Neuronal stem cell (in vitro differentiated cells): ENCODE data around the gene ITGAL.
"Not testable (repeated sequence)": the region's sequence is repeated elsewhere in the genome, so short reads cannot be mapped to it uniquely, and the experiment has no call there.

Experiments used
- DNase-seq: peaks from one replicate; pipeline ENCODE4 v3.0.0-alpha.2; 2013; ENCODE audit warnings: low spot score
- H2AFZ ChIP-seq: one replicate; pipeline ENCODE4 v1.6.1; 2013; ENCODE audit warnings: mild to moderate bottlenecking, low read length, inconsistent platforms
- H2AK5ac ChIP-seq: 2 replicates; pipeline ENCODE4 v1.6.1; 2013; ENCODE audit warnings: low read depth, mild to moderate bottlenecking, inconsistent platforms, low read length, moderate library complexity, mixed read lengths
- H2BK120ac ChIP-seq: 2 replicates; pipeline ENCODE4 v1.6.1; 2013; ENCODE audit warnings: low read depth, mild to moderate bottlenecking, inconsistent platforms, low read length, moderate library complexity, mixed read lengths
- H2BK12ac ChIP-seq: one replicate; pipeline ENCODE4 v1.6.1; 2013; ENCODE audit warnings: low read length, inconsistent platforms
- H2BK15ac ChIP-seq: 2 replicates; pipeline ENCODE4 v1.6.1; 2013; ENCODE audit warnings: mild to moderate bottlenecking, low read length, inconsistent platforms, mixed read lengths
- H2BK5ac ChIP-seq: one replicate; pipeline ENCODE4 v1.6.1; 2013; ENCODE audit warnings: inconsistent platforms, mild to moderate bottlenecking, low read length, moderate library complexity
- H3K14ac ChIP-seq: one replicate; pipeline ENCODE4 v1.6.1; 2013; ENCODE audit warnings: low read length, inconsistent platforms
- H3K18ac ChIP-seq: 2 replicates; pipeline ENCODE4 v1.6.1; 2013; ENCODE audit warnings: low read length, inconsistent platforms
- H3K23ac ChIP-seq: 2 replicates; pipeline ENCODE4 v1.6.1; 2013; ENCODE audit warnings: low read depth, mild to moderate bottlenecking, mixed read lengths, low read length, inconsistent platforms; ENCODE audit not compliant: poor library complexity
- H3K27ac ChIP-seq: replicated peaks from 3 replicates; pipeline ENCODE4 v1.5.1; 2013; ENCODE audit warnings: low read length, inconsistent platforms
- H3K27me3 ChIP-seq, 3 experiments: 2 replicates each; pipeline ENCODE4 v1.6.1; 2013; ENCODE audit warnings: low read length in 3 of 3, mild to moderate bottlenecking in 2 of 3, inconsistent platforms in 1 of 3, low read depth in 1 of 3, mixed read lengths in 1 of 3, moderate library complexity in 1 of 3; ENCODE audit not compliant: control insufficient read depth in 3 of 3, insufficient read depth in 3 of 3
- H3K36me3 ChIP-seq, 2 donors: replicated peaks in 1 of 2; 2 replicates each; pipeline ENCODE4 v1.6.1; 2013; ENCODE audit warnings: low read length in 2 of 2; ENCODE audit not compliant: control insufficient read depth in 2 of 2, insufficient read depth in 2 of 2
- H3K4ac ChIP-seq: 2 replicates; pipeline ENCODE4 v1.6.1; 2013; ENCODE audit warnings: inconsistent platforms, mild to moderate bottlenecking, low read length, moderate library complexity
- H3K4me1 ChIP-seq, 2 donors: 1 replicate in 1 of 2; 2 replicates in 1 of 2; pipeline ENCODE4 v1.6.1; 2013; ENCODE audit warnings: low read length in 2 of 2, low read depth in 1 of 2; ENCODE audit not compliant: control insufficient read depth in 2 of 2, insufficient read depth in 1 of 2
- H3K4me2 ChIP-seq: one replicate; pipeline ENCODE4 v1.6.1; 2013; ENCODE audit warnings: mild to moderate bottlenecking, low read length, inconsistent platforms; ENCODE audit not compliant: insufficient read depth, poor library complexity, severe bottlenecking
- H3K4me3 ChIP-seq, 2 donors: 2 replicates each; pipeline ENCODE4 v1.5.1; 2013; ENCODE audit warnings: low read length in 2 of 2, mild to moderate bottlenecking in 2 of 2, inconsistent platforms in 1 of 2, moderate library complexity in 1 of 2
- H3K79me1 ChIP-seq: one replicate; pipeline ENCODE4 v1.6.1; 2013; ENCODE audit warnings: low read depth, mild to moderate bottlenecking, inconsistent platforms, low read length, moderate library complexity
- H3K9ac ChIP-seq: one replicate; pipeline ENCODE4 v1.6.1; 2013; ENCODE audit warnings: mild to moderate bottlenecking, low read depth, low read length, inconsistent platforms; ENCODE audit not compliant: poor library complexity
- H3K9me3 ChIP-seq, 2 donors: replicated peaks in 1 of 2; 2 replicates each; pipeline versions ENCODE3 to v1.6.1; 2013; ENCODE audit warnings: low read length in 2 of 2, mild to moderate bottlenecking in 2 of 2, inconsistent platforms in 1 of 2, low read depth in 1 of 2, mixed read lengths in 1 of 2, moderate library complexity in 1 of 2; ENCODE audit not compliant: control insufficient read depth in 2 of 2, insufficient read depth in 1 of 2
- H4K8ac ChIP-seq: one replicate; pipeline ENCODE4 v1.6.1; 2013; ENCODE audit warnings: low read depth, mild to moderate bottlenecking, inconsistent platforms, low read length, moderate library complexity
- H4K91ac ChIP-seq: one replicate; pipeline ENCODE4 v1.6.1; 2013; ENCODE audit warnings: low read length, low read depth, mild to moderate bottlenecking, inconsistent platforms; ENCODE audit not compliant: poor library complexity
- WGBS, 2 donors: extraction: QIAGEN DNeasy Blood & Tissue Kit; methylation state at CpG; one replicate each; pipeline ENCODE4 v1.1.7; 2013; ENCODE audit warnings: missing lambda C conversion rate in 2 of 2, mixed read lengths in 1 of 2; ENCODE audit not compliant: insufficient read length in 2 of 2, insufficient replicate concordance in 1 of 2; ENCODE audit errors: extremely low coverage in 2 of 2; 5-methylcytosine and 5-hydroxymethylcytosine counted together

Gene ITGAL

DNA sequence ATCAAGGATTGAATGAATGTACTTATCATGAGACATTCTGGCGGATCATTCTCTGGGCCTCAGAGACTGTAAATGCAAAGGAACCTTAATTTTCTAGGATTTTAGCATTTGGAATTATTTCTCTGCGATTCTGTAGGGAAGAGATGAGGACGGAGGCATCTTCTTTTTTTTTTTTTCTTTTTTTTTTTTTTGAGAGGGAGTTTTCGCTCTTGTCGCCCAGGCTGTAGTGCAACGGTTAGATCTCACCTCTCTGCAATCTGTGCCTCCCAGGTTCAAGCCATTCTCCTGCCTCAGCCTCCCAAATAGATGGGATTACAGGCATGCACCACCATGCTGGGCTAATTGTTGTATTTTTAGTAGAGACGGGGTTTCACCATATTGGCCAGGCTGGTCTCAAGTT lies 2.1 kb downstream of the ITGAL start:
- Histone ChIP-seq H2BK120ac (no peak overlapping the region), H4K8ac (no peak overlapping the region), H2BK15ac (no peak overlapping the region), H3K4ac (no peak overlapping the region), H3K4me1 (peaks cover 0 to 3% of the 10 kb centered on the region in 2 donors), H3K18ac (no peak overlapping the region), H3K27me3 (peaks cover 0 to 3% (median 0%) of the 10 kb centered on the region in 3 experiments), H2AFZ (no peak overlapping the region), H3K23ac (no peak overlapping the region), H3K27ac (no peak overlapping the region), H2BK12ac (no peak overlapping the region), H2BK5ac (no peak overlapping the region), H3K9me3 (peaks cover 0 to 1% of the 10 kb centered on the region in 2 donors), H3K4me2 (no peak overlapping the region), H2AK5ac (no peak overlapping the region), H4K91ac (no peak overlapping the region), H3K4me3 (no peak overlapping the region), H3K79me1 (no peaks in the 10 kb centered on the region), H3K9ac (no peak overlapping the region), H3K14ac (no peak overlapping the region), H3K36me3 (no peaks in the 10 kb centered on the region)
- WGBS, 2 donors = no CpG with 5 or more reads among the region's 7 CpGs
- no peak for DNase-seq

GRCh38 chr16:30476991-30477390 lies 4.4 kb downstream of the ITGAL start:
- H3K27me3 ChIP-seq = peaks cover 0 to 3% (median 0%) of the 10 kb centered on the region in 3 experiments

DNA sequence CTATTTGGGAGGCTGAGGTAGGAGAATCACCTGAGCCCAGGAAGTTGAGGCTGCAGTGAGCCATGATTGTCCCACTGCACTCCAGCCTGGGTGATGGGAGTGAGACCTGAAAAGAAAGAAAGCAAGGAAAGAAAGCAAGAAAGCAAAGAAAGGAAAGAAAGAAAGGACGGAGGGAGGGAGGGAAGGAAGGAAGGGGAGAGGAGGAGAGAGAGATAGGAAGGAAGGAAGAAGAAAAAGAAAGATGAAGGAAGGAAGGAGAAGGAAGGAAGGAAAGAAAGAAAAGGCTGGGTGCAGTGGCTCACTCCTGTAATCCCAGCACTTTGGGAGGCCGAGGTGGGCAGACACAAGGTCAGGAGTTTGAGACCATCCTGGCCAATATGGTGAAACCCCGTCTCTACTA lies 5.2 kb downstream of the ITGAL start:
- H3K18ac ChIP-seq, H4K8ac ChIP-seq, DNase-seq, H3K9ac ChIP-seq, H3K79me1 ChIP-seq, H3K4me1 ChIP-seq, H2BK5ac ChIP-seq, H4K91ac ChIP-seq, H3K4ac ChIP-seq, H3K4me3 ChIP-seq, H3K4me2 ChIP-seq, H3K9me3 ChIP-seq, H2BK15ac ChIP-seq, H2AFZ ChIP-seq, H3K27me3 ChIP-seq, H3K14ac ChIP-seq, H3K23ac ChIP-seq, H2AK5ac ChIP-seq, H2BK12ac ChIP-seq, H2BK120ac ChIP-seq, H3K36me3 ChIP-seq, H3K27ac ChIP-seq: not testable (repeated sequence)
- no CpG with 5 or more reads among the region's 3 CpGs for WGBS, 2 donors

More at GRCh38 chr16:30476991-30477390, 4.4 kb downstream of the ITGAL start:
- Histone ChIP-seq H3K4me1 (peaks cover 0 to 3% of the 10 kb centered on the region in 2 donors), H2BK12ac (no peak overlapping the region), H2AFZ (no peak overlapping the region), H3K4ac (no peak overlapping the region), H3K9ac (no peak overlapping the region), H3K79me1 (no peaks in the 10 kb centered on the region), H3K23ac (no peak overlapping the region), H3K9me3 (peaks cover 0 to 1% of the 10 kb centered on the region in 2 donors), H3K27ac (no peak overlapping the region), H2AK5ac (no peak overlapping the region), H3K4me3 (no peak overlapping the region), H4K8ac (no peak overlapping the region), H4K91ac (no peak overlapping the region), H3K18ac (no peak overlapping the region), H2BK5ac (no peak overlapping the region), H3K4me2 (no peak overlapping the region), H3K14ac (no peak overlapping the region), H3K36me3 (no peaks in the 10 kb centered on the region), H2BK15ac (no peak overlapping the region), H2BK120ac (no peak overlapping the region)
- DNase-seq = no peak
- WGBS, 2 donors = no CpG with 5 or more reads among the region's 3 CpGs

DNA sequence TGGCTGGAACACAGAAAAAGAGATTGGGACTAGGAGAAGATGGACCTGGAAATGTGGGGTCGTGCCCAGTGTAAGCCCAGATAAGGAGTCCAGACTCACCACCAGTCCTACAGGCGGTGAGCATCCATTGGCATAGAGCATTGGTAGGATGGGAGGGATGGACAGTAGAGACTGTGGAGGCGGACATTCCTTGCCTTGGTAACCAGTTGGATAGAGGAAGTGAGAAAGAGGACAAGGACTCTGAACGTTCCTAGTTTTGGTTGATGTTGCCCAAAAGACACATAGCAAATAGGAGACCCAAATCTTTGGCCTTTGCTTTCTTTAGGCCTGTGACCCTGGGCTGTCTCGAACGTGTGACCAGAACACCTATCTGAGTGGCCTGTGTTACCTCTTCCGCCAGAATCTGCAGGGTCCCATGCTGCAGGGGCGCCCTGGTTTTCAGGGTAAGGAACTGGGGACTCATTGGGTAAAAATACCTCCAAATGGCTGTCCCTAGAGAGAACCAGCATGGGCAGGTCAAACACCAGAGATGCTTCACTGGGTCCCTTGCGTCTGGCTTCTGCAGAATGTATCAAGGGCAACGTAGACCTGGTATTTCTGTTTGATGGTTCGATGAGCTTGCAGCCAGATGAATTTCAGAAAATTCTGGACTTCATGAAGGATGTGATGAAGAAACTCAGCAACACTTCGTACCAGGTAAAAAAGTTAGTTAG lies 6.4 kb downstream of the ITGAL start:
- Histone ChIP-seq H2BK15ac (no peak overlapping the region), H2BK12ac (no peak overlapping the region), H3K79me1 (no peaks in the 10 kb centered on the region), H2BK5ac (no peak overlapping the region), H2AFZ (no peak overlapping the region), H3K9me3 (no peaks in the 10 kb centered on the region), H3K4me2 (no peak overlapping the region), H3K18ac (no peak overlapping the region), H2BK120ac (no peak overlapping the region), H3K4ac (no peak overlapping the region), H3K27ac (no peak overlapping the region), H4K8ac (no peak overlapping the region), H3K9ac (no peak overlapping the region), H3K36me3 (no peaks in the 10 kb centered on the region), H3K4me3 (no peak overlapping the region), H3K4me1 (no peaks in the 10 kb centered on the region), H4K91ac (no peak overlapping the region), H3K27me3 (no peaks in the 10 kb centered on the region), H3K23ac (no peak overlapping the region), H2AK5ac (no peak overlapping the region), H3K14ac (no peak overlapping the region)
- no CpG with 5 or more reads among the region's 12 CpGs for WGBS, 2 donors
- no peak for DNase-seq
